HG03025 (cell line): ENCODE results near the gene KRTAP10-3.

Experiments used
- ATAC-seq: cut with Tn5 transposase; IDR thresholded peaks from one replicate; pipeline ENCODE4 v1.9.1; 2021; ENCODE audit warnings: mild to moderate bottlenecking, moderate library complexity; ENCODE audit not compliant: unreplicated experiment, low FRiP score

KRTAP10-3 gene

DNA sequence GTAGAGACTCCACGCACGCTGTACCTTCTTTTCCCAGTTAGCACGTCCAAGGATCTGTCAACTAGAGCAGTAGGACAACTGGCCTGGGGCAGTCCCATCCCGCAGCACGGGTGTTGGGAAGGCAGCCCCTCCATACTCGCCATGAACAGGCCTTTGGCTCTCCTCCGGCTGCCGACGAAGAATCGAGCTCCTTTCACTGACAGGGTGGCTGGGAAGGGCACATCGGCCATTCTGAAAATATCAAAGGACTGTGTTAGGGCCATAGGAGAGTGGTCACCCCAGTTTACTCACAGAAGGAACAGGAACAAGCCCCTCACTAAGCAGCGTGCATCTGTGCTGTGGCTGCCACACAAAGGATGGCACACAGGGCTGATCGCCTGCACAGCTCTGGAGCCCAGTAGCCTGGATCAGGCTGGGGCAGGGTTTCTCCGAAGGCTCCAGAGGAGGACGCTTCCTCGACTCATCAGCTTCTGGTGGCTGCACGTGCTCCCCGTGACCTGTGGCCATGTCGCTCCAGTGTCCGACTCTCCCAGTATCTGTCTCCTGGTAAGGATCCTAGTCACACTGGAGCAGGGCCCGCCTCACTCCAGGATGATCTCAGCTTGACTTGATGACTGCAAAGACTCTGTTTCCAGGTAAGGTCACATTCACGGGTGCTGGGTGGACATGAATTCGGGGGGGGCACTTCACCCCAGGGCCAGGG lies 27.5 kb downstream of the KRTAP10-3 start:
- no peak for ATAC-seq

DNA sequence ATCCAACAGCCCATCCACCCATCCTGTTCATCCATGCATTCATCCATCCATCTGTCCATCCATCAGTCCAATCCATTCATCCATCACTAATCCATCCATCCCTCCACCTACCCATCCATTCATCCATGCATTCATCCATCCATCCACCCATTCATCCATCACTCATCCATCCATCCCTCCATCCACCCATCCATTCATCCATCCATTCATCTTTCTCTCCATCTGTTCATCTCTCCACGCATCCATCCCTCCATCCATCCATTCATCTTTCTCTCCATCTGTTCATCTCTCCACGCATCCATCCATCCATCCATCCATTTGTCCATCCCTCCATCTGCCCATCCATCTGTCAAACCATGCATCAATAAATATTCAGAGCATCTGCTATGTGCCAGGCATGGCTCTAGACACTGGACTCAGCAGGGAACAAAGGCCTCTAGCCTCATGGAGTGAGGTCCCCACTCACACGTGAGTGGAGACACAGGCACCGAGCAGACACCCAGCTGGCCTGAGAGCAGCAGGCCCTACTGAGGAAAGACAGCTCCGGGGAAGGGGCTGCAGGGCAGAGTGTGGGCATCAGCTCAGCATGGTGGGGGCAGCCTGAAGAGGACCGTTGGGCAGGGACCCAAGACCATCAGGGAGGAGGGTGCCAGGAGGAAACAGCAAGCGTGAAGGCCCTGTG lies 28.2 kb downstream of the KRTAP10-3 start:
- no peak for ATAC-seq

DNA sequence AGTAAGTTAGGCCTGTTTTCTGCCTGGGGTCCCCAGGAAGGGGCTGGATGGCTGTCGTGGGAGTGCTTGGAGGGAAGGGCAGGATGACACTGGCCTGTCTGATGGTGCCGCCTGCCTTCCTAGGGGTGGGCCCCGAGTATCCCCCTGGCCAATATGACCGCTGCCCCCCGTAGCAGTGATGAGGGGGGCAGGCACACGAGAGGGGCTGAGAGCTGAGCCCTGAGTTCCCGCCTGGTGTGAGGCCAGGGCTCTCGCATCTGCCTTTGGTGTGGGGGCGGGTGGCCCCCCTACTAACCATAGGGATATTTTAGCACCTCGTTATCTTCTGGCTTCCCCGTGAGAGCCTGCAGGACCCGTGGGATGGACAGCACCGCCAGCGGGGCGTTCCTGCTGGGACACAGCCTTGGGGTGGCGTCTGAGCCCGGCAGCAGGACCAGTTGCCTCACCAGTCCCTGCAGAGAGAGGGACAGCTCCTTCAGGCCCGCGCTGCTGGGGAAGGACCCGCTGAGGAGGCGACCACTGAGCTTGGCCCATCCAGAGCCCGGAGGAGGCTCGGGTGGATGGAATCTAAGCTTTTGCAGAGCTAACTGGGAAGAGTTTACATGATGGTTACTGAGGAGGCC lies 29.0 kb downstream of the KRTAP10-3 start:
- no peak for ATAC-seq

DNA sequence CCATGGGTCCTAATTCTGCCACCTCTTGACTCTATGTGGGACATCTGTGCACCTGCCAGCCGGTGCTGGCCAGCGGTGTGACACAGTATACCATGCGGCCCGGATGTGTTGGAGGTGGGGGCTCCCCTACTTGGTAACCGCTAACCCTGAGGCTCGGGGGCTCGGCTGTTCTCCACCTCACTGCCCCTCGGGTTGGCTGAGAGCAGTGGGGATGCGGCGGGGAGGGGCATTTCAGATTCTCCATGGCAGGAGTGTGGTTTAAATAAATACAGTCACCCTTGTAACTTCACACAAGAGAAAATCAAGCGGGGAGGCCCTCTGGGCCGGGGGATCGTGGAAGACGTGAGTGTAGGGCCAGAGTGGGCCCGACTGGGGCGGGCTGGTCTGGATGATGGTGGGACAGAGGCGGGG lies 29.6 kb downstream of the KRTAP10-3 start:
- ATAC-seq, result no peak

DNA sequence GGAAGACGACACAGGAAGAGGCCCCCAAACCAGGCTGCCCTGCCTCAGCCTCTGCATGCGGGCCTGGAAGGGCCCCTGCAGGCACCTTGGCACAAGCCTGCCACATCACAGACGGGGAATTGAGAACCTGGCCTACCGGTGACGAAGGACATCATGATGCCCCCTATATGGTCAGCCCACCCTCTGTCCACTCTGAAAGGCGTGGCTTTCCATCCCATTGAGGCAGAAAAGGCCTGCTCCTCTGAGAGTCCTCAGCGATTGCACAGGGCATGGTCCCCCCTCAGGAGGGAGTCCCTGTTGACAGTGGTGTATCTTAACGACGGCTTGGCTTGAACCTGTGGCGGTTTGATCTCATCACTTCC lies 30.0 kb downstream of the KRTAP10-3 start:
- ATAC-seq, result no peak

DNA sequence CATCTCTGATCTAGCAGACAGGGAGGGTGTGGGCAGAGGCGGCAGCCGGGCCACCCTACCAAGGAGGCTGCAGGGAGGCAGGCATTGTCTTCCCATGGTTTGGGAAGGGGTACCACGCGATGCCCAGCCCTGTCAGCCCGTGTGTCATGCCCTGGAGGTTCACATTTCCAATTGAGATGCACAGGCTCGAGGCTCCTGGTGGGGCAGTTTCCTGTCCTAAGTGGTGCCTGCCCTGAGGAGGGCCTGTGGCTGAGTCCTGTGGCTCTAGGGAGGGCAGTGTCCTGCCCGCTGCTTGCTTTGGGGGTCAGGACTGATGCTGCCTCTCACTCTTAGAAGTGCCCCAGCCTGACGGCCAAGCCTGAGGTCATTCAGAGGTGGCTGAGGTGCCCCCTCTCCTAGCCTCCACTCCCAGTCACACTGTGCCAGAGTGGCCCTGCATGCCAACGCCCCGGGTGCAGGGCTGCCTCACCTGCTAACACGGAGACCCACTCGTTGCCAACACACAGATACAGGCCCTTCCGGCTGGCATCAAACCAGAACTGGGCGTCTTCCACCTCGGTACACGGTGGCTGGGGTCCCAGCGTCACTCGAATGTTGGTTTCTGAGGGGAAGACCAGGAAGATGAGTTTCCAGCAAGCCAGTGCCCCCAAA lies 30.5 kb downstream of the KRTAP10-3 start:
- ATAC-seq, result no peak

DNA sequence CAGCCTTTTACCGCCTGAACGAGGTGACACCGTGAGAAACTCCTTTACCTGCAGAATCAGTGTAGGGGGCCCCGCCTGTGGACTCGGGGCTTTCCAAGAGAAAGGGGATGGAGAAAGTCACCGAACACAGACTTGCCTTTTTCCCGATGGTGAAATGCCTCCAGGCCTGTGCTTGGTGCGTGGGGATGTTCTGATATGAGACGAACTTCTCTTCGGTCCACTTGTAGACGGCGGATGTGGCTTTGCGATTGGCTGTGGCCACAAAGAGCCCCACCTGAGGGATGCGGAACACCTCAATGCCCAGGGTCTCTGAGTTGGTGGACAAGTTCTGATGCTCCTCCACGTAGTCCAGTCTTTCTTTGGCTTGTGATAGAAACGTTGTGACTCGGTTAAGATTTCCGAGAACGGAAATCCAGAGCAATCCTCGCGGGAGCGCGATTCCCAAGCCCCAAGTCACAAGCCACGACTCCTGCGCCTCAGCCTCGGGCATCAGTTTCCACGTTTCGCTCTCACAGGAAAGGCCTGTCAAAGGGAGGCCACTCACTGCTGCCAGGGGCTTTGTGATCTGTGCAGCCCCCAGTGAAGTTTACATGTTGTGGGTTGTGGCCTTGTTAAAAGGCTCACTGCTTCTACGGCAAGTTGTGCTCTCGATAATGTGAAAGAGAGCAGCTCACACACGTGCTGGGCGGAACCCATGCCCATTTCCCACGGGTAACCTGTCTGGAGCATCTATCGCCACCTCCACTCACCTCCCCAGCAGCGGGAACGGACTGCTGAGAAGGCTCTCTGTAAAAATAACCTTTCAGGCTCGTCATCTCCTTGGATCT lies 31.2 kb downstream of the KRTAP10-3 start:
- ATAC-seq, result no peak

DNA sequence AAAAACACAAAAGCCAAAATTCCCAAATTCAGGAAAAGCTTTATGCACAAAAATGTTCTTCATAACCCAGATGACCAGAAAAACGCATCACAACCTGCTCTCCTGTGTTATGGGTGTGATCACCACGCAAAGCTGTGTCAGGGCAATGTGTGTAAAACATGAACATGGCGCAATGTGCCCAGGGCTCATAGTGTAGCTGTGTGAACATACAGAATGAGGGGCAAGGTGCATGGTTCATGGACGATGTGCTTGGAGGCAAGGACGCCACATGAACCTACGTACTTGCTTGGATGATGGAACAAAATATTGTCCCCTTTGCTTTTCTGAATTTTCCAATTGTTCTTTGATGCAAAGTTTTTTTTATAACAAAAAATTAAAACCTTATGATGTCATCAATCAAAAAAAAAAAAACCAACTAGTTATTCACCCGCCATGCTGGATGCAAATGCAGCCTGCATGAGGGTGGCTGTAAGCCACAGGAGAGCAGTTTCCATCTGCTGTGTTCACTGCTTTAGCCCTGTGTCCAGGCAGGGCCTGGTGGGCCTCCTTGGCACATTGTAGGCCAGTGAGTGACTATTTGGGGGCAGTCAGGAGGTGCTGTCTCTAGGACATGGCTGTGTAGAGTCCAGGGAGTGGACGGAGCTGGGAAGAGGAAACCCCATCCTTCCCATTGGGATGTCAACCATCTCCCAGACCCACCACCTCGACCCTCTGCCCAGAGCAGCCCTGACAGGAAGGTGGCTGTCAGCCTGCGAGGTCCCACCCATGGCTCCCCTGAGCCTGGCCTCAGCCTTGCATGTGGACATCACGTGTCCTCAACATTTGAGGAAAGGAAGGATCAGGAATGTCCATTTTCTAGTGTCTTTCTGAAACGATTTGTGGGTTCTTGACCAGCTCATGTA lies 32.2 kb downstream of the KRTAP10-3 start:
- ATAC-seq, result no peak

DNA sequence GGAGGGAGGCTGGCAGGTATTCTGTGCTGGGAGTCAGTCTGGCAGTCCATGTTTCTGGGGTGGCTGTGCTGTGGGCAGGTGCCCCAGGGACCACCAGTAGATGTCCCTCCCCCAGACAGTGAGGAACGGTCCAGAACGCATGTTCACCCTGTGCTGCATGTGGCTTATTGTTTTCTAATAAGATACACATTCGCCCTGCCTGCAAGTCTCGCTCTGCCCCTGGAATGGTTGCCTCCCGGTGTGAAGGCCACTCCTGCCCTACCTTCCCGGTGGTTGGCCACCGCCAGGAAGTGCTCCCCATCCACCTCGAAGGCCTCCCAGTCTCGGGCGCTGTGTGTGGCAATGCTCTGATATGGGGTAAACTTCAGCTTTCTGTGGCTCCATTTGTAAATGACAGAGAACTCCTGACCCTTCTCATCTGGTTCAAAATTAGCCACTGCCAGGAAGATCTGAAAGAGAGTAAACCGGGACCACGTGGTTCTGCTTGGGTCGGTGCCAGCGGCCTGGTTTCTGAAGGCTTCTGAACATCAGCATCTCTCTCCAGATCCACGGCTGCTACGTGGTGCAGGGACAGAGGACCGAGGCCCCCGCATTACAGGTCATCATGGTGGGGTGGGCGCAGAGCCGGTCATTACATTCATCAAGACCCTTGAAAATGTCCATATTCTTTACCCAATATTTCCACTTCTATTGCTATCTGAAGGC lies 33.1 kb downstream of the KRTAP10-3 start:
- no peak for ATAC-seq

DNA sequence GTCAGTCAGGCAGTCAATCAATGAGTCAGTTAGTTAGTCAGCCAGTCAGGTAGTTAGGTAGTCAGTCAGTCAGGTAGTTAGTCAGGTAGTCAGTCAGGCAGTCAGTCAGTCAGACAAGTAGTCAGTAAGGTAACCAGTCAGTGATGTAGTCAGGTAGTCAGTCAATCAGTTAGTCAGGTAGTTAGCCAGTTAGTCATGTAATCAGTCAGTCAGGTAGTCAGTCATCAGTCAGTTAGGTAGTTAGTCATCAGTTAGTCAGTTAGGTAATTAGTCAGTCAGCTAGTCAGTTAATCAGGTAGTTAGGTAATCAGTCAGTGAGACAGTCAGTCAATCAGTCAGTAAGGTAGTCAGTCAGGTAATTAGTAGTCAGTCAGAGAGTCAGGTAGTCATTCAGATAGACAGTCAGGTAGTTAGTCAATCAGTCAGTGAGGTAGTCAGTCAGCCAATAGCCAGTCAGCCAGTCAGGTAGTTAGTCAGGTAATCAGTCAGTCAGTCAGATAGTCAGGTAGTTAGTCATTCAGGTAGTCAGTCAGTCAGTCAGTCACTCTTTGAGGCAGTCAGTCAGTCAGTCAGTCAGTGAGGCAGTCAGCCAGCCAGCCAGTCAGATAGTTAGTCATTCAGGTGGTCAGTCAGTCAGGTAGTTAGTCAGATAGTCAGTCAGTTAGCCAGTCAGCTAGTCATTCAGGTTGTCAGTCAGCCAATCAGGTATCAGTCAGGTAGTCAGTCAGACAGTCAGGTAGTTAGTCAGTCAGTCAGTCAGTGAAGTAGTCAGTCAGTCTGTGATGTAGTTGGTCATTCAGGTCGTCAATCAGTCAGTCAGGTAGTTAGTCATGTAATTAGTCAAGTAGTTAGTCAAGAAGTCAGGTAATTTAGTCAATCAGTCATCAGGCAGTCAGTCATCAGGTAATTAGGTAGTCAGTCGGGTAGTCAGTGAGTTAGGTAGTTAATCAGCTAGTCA lies 33.9 kb downstream of the KRTAP10-3 start:
- ATAC-seq, result no peak

DNA sequence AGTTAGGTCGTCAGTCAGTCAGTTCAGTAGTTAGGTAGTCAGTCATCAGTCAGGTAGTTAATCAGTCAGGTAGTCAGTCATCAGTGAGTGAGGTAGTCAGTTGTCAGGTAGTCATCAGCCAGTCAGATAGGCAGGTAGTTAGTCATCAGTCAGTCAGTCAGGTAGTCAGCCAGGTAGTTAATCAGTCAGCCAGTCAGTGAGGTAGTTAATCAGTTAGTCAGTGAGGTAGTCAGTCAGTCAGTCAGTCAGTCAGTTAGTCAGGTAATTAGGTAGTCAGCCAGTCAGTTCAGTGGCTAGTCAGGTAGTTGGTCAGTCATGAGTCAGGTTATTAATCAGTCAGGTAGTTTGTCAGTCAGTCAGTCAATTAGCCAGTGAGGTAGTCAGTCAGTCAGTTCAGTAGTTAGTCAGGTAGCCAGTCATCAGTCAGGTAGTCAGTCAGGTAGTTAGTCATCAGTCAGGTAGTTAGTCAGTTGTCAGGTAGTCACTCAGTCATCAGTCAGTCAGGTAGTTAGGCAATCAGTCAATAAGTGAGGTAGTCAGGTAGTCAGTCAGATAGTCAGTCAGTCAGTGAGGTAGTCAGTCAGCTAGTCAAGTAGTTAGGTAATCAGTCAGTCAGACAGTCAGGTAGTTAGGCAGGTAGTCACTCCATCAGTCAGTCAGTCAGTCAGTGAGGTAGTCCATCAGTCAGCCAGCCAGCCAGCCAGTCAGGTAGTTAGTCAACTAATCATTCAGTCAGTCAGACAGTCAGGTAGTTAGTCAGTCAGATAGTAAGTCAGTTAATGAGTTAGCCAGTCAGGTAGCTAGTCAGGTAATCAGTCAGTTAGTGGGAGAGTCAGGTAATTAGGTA lies 34.8 kb downstream of the KRTAP10-3 start:
- ATAC-seq, result no peak

DNA sequence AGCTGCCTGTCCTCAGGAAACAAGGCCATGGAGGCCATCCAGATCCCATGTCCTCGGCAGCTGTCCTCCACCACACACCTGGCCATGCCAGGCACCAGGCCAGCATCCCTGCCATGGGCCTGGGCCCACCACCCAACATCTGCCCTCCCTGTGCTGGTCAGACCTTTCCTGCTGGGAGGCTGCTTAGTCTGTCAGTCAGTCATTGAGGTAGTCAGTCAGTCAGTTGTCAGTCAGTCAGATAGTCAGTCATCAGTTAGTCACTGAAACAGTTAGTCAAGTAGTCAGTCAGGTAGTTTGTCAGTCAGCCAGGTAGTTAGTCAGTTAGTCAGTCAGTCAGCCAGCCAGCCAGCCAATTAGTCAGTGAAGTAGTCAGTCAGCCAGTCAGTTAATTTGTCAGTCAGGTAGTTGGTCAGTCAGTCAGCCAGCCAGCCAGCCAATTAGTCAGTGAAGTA lies 35.8 kb downstream of the KRTAP10-3 start:
- ATAC-seq, result no peak

DNA sequence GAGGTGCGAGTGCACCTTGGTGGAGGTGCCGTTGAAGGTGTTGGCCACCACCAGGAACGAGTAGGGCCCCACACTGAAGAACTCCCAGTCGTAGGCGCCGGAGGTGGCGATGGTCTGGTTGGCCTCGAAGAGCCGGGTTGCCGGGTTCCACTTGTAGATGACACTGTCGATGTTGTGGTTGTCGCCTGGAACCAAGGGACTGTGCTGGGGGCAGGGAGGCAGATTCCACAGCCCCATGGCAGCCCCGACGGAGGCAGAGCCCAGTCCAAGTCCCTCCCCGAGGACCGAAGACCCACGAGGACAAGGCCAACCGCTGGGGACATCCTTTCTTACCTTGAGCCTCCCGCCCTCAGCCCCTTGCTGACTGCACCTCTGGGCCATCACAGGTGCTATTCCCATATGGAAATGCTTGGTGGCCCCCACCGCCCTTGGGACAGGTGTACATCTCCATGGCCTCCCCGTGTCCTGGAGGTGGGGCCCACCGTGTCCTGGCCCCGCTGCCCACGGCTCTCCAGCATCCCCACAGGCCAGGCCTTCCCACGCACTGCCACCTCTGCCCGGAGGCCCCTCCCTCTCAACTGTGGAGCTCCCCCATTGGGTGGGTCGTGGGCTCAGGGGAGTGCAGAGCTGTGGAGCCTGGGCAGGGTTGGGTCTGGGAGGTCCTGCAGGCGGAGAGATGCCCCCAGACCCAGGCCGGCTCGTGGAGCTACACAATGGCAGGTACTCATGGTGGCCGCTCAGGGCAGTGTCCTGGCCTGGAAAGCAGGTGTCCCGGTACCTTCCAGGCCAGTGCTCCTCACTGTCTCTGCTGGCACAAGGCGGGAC lies 36.5 kb downstream of the KRTAP10-3 start:
- no peak for ATAC-seq

DNA sequence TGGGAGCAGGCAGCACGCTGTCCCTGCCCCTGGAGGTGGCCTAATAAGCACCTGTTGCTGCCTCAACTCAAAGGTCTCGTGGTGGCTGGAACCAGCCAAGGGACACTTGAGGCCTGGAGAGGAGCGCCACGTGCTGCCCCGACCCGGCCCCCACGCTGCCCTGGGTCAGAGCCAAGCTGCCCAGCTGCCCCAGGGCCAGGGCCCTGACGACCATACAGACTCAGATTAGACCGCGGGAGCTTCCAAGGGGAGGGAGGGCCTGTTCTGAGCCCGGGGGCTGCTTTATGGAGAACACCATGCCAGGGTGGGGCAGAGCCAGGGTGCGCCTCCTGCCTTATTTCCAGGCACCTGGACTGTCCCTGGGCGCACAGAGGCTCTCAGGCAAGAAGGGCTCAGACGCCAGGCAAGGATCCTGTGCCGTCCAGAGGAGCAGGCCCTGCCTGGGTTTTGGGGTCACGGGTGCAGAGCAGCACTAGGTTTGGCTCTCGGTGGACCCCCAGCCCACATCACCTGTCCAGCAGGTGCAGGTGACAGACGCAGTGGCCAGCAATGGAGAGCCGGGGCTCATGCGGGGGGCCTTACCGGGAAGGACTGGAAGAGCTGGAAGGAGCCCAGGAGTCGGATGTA lies 37.2 kb downstream of the KRTAP10-3 start:
- ATAC-seq, result no peak
